ENCODE data around the gene LIF.

The LIF gene

DNA sequence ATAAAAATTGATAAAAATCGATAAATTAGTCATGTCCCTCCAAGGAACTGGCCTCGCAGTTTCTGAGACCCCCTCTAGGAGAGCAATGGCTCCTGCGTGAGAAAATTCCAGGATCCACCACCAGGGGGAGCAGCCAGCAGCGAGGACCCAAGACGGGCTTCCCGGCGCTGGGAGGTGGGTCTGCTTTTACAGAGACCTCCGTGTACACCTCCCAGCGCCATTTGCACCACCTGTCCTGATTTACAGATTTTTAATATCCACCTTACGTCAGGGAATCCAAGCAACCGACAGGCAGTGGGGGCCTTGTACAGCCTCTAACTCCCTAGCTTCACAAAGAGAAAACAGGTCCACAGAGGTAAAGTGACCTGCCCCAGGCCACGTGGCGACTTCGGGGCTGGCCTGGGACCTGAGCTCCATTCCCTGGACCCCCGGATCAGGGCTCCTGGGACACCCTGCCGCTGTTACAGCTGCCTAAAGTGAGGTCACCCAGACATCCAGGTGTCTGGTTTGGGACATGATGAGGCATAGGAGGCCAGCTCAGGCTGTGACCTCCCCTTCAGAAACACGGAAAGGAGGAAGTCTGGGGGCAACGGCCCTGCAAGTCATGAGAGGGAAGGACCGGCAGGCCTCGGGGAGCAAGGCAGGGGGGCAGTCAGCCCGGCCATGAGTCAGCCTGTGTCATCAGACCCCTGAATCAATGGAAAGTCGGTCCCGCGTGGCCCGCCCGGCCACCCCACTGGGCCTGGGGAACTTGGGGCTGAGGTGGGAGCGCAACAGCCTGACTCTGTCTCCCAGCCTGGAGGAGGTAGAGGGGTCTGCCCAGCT, 16.6 kb upstream of the LIF start:
- peak; percentile 80 for DNase-seq (ENCODE audit: low read depth)

DNA sequence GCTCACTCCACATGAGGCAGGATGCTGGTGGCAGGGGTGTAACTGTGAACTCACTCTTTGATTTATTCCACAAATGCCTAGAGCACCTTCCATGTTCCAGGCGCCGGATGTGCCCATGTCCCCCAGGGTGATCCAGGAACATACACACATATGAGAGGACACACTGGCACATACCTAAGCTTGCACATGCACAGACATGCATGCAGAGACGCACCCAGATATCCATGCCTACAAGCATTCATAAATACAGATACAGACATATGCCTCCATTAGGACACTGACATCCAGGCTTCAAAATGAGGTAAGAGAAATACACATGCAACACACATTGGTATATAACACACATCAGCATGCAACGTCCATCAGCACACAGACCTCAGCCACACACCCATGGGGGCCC, 15.6 kb upstream of the LIF start:
- DNase-seq (ENCODE audit: low read depth): no peak

DNA sequence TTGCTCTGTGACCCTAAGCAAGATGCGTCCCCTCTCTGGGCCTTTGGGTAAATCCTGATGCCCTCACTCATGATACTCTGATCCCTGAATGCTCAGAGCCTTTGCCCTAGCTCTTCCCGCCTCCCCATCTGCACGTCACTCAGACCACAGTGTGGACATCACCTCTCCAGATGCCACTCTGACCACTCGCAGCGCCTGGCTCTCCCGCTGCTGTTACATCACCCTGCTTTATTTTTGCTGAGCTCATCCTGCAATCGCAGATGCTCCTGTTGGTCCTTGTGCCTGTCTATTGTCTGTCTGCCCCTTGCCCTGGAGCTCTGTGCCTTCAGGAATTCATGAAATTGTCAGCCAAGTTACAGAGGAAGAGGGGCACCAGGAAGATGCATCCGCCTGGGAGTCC, 14.6 kb upstream of the LIF start:
- no peak for DNase-seq (ENCODE audit: low read depth)

DNA sequence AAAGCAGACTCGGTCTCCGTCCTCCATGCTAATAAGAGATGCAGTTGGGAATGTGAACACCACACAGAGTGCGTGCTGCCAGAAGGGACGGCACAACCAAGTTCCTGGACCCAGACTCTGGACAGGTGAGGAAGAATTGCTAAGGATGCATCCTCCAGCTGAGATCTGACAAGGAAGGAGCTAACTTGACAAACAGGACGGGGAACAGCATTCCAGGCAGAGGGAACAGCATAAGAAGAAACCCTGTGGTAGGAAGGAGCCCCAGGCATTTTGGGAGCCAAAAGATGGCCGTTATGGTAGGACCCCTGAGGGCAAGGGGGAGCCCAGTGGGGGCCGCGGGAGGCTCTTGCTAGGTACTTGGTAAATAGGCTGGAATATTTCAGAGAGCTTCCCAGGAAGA, 14.1 kb upstream of the LIF start:
- no peak for DNase-seq (ENCODE audit: low read depth)

DNA sequence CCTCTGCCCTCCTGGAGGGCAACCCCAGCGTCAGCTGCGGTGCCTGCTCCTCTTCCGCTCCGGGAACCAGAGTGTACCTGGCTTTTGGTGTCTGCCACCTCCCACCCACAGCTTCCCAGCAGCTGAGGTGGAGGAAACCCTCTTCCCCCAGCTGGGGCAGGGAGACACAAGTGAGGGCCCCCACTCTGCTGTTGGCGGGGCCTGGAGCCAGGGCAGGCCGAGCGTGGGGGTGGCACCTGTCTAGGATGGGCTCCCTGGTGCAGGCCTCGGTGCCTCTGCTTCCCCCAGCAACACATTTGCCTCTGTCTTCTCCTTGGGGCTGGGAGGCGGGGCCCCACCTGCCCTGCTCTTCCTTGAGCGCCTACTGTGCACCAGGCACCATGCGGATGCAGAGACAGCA, 13.7 kb upstream of the LIF start:
- DNase-seq (ENCODE audit: low read depth): no peak

DNA sequence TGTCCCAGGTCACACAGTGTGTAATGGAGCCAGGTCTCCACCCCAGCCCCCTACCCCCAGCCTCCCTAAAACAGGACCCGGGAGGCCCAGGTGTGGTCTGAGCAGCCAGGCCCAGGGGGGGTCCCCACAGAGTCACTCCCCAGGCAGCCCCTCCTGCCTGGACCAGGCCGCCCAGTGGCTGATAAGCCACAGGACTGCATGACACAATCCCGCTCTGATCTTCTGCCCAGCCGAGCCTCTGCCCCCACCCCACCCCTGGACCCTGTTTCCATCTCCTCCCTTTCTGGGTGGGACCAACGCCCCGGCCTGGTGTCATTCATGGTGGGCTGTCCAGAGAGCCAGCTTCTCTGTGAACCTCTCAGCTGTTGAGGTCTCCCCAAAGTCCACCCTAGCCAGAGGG, 7.8 kb upstream of the LIF start:
- DNase-seq (ENCODE audit: low read depth): no peak

DNA sequence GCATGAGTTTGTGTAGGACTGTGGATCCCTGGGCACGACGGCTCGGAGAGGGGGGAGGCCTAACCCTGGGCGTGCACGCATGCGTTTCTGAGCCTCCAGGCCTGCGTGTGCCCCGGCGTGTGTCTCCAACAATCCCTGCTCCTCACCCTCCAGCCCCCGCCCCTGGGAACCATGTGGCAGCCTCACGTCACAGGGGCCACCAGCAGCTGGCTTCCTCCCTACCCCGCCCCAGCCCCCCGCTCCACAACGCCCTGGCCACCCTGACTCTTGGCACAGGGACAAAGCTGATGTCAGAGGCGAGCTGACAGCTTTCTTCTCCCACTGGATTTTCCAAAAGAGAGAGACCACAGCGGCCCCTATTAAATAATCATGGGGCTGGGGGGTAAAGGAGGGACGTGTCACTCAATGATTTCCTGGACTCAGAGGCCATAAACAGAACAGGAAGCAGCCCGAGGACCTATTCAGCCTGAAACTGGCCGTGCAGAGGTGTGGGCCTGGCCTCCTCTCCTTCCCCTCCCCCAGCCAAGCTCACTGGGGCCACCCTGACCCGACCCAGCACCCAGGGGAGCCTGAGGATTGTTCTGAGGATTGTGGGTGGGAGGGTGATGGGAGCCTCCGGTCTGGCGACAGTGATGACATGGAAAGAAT, 6.8 kb upstream of the LIF start:
- no peak for DNase-seq (ENCODE audit: low read depth)

DNA sequence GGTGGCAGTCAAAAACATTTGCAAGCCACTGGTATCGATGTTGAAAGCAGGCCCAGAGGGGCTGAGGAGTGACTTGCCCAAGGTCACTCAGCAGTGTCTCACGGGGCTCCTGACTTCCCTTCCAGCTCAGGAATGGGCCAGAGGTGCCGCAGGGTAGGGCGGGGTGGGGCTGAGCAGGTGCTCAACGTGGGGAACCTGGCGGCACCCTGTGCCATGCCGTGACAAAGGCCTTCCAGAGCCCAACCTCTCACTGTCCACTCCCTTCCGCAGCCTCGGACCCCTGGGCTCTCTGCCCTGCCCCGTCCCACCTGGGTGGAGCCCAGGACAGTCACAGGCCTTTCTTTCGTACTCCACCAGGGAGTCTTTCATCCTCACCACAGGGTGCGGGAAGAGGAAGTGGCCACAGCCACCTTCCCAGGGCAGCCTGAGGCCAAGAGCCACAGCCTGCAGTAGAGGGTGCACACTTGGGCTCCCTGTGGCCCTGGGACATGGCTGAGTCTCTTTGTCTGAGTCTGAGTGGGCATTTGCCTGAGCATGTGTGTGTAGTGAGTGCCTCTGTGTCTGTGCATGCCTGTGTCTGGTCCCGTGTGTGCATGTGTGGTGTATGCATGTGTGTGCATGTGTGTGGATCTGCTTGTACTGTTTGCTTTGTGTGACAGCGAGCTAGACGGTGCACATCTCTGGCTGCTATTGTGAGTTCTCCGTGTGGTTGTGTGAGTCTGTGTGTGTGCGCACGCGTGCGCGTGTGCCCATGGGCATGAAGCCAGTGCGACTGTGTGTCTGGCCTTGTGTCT, 6.0 kb upstream of the LIF start:
- peak; percentile 47 for DNase-seq (ENCODE audit: low read depth)

DNA sequence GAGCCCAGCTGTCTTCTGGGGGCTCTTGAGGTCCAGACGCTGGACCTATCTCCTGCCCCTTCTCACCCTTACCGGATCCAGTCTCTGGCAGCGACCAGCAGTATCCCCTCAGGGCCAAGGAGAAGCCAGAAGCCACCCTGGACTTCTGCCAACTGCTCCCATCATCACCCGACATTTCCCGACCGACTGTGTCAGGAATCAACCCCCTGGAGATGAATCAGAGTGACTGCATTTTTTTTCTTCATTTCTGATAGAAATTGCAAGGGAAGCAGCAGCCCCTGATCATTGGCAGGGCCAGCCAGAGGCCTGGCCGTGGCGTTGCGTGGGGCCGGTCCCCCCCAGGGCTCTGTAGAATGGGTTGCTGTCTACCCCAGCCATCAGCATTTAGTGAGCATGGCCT, 5.2 kb upstream of the LIF start:
- peak; percentile 94 for DNase-seq (ENCODE audit: low read depth)

DNA sequence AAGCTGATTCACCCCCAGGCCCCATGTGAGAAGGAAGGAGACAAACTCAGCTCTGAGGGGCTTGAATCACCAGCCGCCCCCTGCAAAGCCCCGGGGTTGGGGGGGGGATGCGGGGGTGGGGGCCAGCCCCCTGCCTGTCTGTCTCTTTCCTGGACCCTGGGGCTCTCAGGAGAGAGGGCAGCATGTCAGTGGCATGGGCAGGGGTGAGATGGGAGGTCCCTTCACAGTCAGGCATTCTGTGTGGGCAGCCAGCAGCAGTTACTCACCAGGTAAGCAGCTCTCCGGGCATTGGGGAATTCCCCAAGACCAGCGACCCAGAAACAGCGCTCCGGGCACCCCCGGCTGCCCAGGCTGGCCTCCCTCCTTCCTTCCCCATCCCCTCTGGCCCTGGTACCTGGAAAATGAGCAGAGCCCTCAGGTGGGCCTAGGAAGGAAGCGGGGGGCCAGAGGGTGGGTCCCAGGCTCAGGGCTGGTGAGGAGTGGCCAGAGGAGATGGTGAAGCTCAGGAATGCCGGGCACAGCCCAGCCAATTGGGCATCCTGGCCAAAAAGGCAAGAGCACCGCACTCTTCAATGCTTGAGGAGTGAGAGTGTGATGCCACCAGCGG, 4.2 kb upstream of the LIF start:
- DNase-seq (ENCODE audit: low read depth): peak; percentile 91

DNA sequence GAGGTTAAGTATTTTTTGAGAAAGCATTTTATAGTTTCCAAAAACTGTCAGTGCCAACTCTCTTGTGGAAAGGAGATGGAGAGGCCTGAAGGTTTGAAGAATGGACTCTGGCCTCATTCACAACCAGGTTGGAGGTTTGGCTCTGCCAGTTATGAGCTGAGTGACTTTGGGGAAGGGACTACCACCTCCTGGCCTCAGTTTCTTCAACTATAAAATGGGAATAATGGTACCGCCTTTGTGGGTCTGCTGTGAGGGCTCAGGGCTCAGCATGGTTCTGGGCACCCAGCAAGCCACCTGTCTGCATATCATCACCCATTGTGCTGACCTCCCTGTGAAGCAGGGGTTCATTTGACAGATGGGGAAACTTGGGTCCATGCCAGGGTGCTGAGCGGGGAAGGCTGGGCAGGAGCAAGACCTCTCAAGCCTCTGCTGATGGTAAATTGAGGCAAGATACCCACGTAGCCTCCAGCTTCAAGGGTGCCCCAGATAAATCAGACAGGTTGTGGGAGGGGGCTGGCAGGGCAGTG, 3.5 kb upstream of the LIF start:
- no peak for DNase-seq (ENCODE audit: low read depth)

DNA sequence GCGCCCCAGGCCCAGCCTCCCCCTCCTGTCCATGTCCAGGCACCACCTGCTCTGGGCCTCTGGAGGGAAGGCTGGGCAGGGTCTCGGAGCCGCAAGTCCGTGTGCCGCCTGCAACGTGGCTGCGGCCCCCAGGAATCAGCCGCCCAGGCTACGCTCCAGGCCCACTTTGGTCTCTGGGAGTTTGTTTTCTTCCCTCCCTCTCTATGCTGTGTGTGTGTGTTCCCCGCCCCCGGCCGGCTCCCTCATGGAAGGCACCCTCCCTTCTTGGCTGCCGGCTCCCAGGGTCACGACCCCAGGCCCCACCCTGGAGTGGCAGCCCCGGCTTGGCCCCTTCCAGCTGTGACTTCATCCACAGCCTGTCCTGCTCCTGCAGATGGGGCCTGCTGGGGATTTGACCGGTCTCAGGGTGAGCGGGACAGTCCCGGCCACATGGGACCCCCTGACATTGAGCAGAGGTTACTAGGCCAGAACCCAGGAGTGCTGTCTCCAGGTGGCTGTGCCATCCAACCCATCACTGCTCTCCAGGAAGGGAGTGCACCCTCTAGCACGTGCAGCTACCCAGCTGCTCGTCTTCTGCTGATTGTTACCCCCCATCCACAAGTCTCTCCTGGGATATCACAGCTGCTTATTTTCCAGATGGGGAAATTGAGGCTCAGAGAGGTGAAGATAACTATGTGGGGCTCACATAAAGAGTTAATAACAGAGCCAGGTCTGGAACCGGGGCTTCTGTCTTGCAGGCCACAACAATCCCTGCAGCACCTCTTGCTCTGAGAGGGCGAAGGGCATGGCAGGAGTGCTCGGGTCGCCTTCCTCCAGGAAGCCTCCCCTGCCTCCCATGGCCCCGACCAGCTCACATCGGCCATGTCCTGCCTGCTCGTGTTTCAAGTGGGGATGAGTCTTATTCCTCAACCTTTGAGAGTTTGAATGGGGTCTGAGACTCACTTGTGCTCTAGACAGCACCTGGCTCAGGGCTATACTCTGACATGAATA, 2.8 kb upstream of the LIF start:
- DNase-seq (ENCODE audit: low read depth): no peak

DNA sequence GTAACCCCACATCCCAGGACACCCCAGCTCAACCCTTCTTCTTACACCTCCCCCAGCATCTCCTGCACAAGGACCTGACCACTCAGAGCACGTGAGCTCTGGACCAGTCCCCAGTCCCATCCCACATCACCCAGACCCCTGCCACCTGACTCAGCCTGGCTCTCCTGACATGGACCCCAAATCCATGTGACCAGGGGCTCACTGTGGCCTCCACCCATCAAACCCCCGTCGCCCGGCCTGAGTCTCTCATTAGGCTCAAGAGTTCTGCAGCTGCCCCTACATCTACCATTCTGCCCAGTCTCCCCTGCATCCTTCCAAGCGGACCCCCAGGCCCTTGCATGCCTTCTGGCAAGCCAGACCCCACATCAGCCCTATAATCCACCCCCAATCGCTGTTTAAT, 1.9 kb upstream of the LIF start:
- DNase-seq (ENCODE audit: low read depth): no peak

DNA sequence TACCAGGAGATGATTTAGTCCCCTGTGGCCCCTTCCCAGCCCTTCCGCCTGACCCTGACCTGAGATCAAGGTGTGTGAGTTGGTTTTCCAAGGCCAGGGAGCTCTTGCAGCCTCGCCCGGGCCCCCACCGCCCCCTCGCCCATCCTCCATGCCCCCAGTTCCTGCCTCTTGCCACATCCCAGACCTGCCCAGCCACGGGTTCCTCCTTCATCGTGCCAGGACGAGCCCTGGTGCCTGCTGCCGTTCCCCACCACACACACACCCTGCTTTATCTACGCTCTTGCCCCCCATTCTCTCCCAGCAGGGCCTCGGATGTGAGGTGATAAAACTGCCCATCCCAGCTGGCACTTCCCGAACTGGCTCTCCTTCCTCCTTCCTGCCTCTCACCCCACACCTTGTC, 1.4 kb upstream of the LIF start:
- no peak for DNase-seq (ENCODE audit: low read depth)

DNA sequence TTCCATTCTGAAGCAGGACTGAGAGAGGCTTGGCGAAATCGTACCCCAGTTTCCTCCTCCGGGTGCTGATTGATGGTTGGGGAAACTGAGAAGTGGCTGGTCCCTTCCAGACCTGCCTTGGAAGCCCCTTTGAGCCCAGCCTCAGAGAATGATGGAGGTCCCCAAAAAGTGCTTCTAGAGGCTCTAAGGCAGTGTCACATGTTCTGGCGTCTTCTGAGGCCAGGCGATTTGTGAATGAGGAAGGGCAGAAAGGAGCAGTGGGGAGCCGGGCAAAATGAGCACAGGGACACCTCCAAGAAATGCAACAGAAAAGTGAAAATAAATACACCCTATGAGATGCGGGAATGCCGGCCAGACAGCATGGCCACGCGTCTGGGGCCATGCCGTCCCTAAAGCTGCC, 1.0 kb upstream of the LIF start:
- no peak for DNase-seq (ENCODE audit: low read depth)

DNA sequence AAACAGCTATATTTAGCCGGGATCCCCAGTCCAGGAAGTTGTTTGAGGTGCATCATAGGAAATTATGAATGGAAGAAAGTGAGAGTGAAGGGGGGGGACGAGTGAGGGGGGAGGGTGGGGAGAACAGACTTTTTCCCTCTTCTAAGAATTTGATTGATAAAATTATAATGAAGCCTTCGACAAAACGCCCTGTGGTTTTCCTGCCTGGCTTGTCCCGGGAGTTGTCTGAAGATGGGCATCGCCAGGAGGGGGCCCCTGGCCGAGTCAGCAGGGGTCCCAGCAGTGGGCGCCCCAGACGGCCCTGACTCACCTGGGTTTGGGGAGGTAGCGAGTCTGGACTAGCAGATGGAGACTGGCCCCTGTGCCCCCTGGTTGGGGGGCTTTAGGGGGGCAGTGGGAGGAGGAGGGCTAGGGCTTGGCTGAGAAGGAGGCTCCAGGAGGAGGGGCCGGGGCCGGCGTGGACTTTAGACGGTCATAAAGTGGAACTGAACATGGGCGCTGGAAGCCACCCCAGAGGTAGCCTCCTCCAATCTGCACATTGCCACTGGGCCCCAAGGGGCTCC, 336 bp upstream of the LIF start:
- peak; percentile 74 for DNase-seq (ENCODE audit: low read depth)

DNA sequence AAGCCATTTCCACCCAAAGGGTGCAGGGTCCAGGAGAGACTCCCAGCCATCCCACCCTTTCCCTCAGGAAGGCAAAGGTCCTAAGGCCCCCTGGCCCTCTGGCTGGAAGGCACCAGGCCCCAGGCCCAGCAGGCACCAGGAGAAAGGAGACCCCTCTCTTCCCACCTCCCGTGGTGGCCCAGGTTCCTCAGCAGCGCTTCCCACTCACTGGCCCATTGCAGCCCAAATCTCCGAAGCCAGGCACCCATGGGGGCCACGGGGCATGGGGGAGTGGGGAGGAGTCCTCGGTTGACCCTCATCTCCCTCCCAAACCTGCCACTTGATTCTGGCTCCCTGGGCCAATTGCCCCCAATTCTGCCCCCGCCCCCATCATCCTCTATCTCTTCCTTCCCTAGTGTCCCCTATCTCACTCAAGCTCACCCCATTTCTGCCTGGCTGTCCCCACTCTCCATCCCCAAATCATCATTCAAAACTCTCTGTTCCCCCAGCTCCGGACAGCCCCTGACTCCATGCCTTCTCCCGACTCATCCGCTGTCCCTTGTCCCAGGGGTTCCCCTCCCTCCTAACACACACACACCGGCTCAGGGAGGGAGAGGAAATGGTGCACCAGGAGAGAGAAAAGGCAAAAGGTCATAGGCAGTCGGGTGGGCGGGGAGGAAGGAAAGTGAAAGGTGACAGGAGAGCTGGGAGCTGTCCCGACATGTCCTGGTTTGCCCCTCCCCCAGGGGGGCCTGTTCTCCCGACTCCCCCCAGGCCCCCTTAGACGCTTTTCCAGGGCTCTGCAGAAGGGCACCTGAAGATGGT, 1.2 kb downstream of the LIF start:
- DNase-seq (ENCODE audit: low read depth): no peak

DNA sequence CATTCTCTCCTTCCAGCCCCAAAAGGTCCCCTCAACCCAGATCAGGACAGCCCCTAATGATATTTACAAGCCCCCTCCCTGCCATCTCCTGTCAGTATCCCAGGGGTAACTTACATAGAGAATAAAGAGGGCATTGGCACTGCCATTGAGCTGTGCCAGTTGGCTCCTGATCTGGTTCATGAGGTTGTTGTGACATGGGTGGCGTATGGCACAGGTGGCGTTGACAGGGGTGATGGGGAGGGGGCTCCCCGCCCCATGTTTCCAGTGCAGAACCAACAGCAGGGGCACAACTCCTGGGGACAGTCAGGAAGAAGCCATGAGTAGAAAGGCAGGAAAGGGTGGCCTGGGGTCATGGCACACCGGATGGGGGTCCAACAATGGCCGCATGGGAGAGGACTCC, 1.9 kb downstream of the LIF start:
- DNase-seq (ENCODE audit: low read depth): no peak

DNA sequence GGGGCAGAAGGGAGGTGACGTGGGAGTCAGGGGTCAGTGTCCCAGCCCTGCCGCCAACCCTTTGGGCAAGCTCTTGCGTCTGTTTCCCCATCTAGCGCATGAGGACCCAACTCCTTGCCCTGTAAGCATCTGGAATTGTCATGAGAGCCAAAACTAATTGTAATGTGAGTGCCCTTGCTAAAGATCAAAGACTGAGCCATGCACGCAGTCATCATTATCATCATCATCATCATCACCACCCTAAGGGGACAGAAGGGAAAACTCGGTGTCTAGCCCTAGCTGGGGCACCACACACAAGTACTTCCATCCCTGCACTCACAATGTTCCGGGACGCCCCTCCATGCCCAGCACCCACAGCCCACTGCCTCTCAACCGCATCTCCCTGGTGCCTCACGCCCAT, 2.5 kb downstream of the LIF start:
- no peak for DNase-seq (ENCODE audit: low read depth)

DNA sequence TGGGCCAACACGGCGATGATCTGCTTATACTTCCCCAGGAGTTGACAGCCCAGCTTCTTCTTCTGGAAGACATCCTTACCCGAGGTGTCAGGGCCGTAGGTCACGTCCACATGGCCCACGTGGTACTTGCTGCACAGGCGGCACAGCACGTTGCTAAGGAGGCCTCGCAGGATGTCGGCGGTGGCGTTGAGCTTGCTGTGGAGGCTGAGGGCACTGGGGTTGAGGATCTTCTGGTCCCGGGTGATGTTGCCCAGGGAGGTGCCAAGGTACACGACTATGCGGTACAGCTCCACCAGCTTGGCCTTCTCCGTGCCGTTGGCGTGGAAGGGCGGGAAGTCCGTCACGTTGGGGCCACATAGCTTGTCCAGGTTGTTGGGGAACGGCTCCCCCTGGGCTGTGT, 2.9 kb downstream of the LIF start:
- no peak for DNase-seq (ENCODE audit: low read depth)

All from ELR (cell line).